Trophoblast cell (in vitro differentiated cells and primary cell): ENCODE measurements around the gene PCK2.

Source experiments
- DNase-seq, 2 donors: peaks; one replicate each; pipeline ENCODE4 v3.0.0-alpha.2; 2016
- H2AFZ ChIP-seq: 2 replicates; pipeline ENCODE4 v1.6.1; 2013; ENCODE audit warnings: low read length, moderate library complexity, mild to moderate bottlenecking; ENCODE audit not compliant: insufficient read depth, poor library complexity
- H2AK5ac ChIP-seq: 2 replicates; pipeline ENCODE4 v1.6.1; 2013; ENCODE audit warnings: mild to moderate bottlenecking, low read length
- H2BK120ac ChIP-seq: 2 replicates; pipeline ENCODE4 v1.6.1; 2013; ENCODE audit warnings: low read length, mild to moderate bottlenecking, moderate library complexity; ENCODE audit not compliant: insufficient read depth, poor library complexity
- H2BK12ac ChIP-seq: 2 replicates; pipeline ENCODE4 v1.6.1; 2013; ENCODE audit warnings: mild to moderate bottlenecking, low read length, moderate library complexity
- H2BK5ac ChIP-seq: 2 replicates; pipeline ENCODE4 v1.6.1; 2013; ENCODE audit warnings: low read length, low read depth, moderate library complexity, mild to moderate bottlenecking; ENCODE audit not compliant: poor library complexity
- H3K14ac ChIP-seq: 2 replicates; pipeline ENCODE4 v1.6.1; 2013; ENCODE audit warnings: mild to moderate bottlenecking, low read length
- H3K18ac ChIP-seq: 2 replicates; pipeline ENCODE4 v1.6.1; 2013; ENCODE audit warnings: mild to moderate bottlenecking, low read length
- H3K23ac ChIP-seq: 2 replicates; pipeline ENCODE4 v1.6.1; 2013; ENCODE audit warnings: low read length
- H3K27ac ChIP-seq: 2 replicates; pipeline ENCODE4 v1.5.1; 2013; ENCODE audit warnings: low read depth, mild to moderate bottlenecking, inconsistent platforms, low read length, moderate library complexity
- H3K27me3 ChIP-seq: 2 replicates; pipeline ENCODE4 v1.6.1; 2013; ENCODE audit warnings: inconsistent platforms, mild to moderate bottlenecking, low read length, moderate library complexity; ENCODE audit not compliant: insufficient read depth
- H3K36me3 ChIP-seq, 2 experiments: 1 replicate in 1 of 2; 2 replicates in 1 of 2; pipeline ENCODE4 v1.6.1; 2013; ENCODE audit warnings: low read length in 2 of 2, mild to moderate bottlenecking in 2 of 2, moderate library complexity in 1 of 2; ENCODE audit not compliant: insufficient read depth in 2 of 2, control insufficient read depth in 1 of 2
- H3K4ac ChIP-seq: 2 replicates; pipeline ENCODE4 v1.6.1; 2013; ENCODE audit warnings: low read depth, mild to moderate bottlenecking, low read length, moderate library complexity
- H3K4me1 ChIP-seq, 2 experiments: 1 replicate in 1 of 2; 2 replicates in 1 of 2; pipeline ENCODE4 v1.6.1; 2013; ENCODE audit warnings: low read length in 2 of 2, mild to moderate bottlenecking in 2 of 2, moderate library complexity in 1 of 2; ENCODE audit not compliant: insufficient read depth in 2 of 2, control insufficient read depth in 1 of 2
- H3K4me2 ChIP-seq: 2 replicates; pipeline ENCODE4 v1.6.1; 2013; ENCODE audit warnings: inconsistent platforms, mild to moderate bottlenecking, low read length, moderate library complexity
- H3K4me3 ChIP-seq: 2 replicates; pipeline ENCODE4 v1.5.1; 2013; ENCODE audit warnings: mild to moderate bottlenecking, low read depth, low read length, inconsistent platforms
- H3K79me1 ChIP-seq: one replicate; pipeline ENCODE4 v1.6.1; 2013; ENCODE audit warnings: low read length
- H3K79me2 ChIP-seq: 2 replicates; pipeline ENCODE4 v1.6.1; 2013; ENCODE audit warnings: low read length, mild to moderate bottlenecking; ENCODE audit not compliant: control insufficient read depth, insufficient read depth, poor library complexity
- H3K9ac ChIP-seq: 2 replicates; pipeline ENCODE4 v1.6.1; 2013; ENCODE audit warnings: mild to moderate bottlenecking, low read length
- H3K9me3 ChIP-seq: 2 replicates; pipeline ENCODE4 v1.6.1; 2013; ENCODE audit warnings: low read depth, mild to moderate bottlenecking, control low read depth, inconsistent platforms, low read length; ENCODE audit not compliant: insufficient read depth
- H4K12ac ChIP-seq: 2 replicates; pipeline ENCODE4 v1.6.1; 2013; ENCODE audit warnings: low read depth, mild to moderate bottlenecking, low read length, moderate library complexity
- H4K8ac ChIP-seq: 2 replicates; pipeline ENCODE4 v1.6.1; 2013; ENCODE audit warnings: low read depth, mild to moderate bottlenecking, low read length, moderate library complexity
- H4K91ac ChIP-seq: one replicate; pipeline ENCODE4 v1.6.1; 2013; ENCODE audit warnings: low read depth, mild to moderate bottlenecking, low read length, moderate library complexity
- WGBS: extraction: QIAGEN DNeasy Blood & Tissue Kit; methylation state at CpG from one replicate; pipeline ENCODE4 v1.1.7; 2013; ENCODE audit warnings: missing lambda C conversion rate; ENCODE audit not compliant: insufficient read length, insufficient coverage; ENCODE audit errors: extremely low coverage; 5-methylcytosine and 5-hydroxymethylcytosine counted together

The PCK2 gene

GRCh38 chr14:24139272-24139934, 45.3 kb downstream of the PCK2 start:
- no CpG with 5 or more reads among the region's 9 CpGs for WGBS

GRCh38 chr14:24141097-24141880, 47.2 kb downstream of the PCK2 start, which contains the start of gene EMC9:
Gene EMC9, minus strand, starts transcription at chr14:24141591. Its CDS starts 287 bp downstream, at chr14:24141304.
- peak; percentile 100 for DNase-seq
- Histone ChIP-seq H2AK5ac (peak within 1 kb of the TSS; percentile 67), H3K4ac (peak within 1 kb of the TSS; percentile 92), H4K91ac (peak within 1 kb of the TSS; percentile 83), H2BK5ac (peak within 1 kb of the TSS; percentile 81), H3K36me3 (peaks cover 23% of the 10 kb centered on the region in 2 experiments), H2AFZ (peak within 1 kb of the TSS; percentile 77), H3K18ac (peak within 1 kb of the TSS; percentile 95), H4K8ac (peak within 1 kb of the TSS; percentile 93), H3K14ac (peak within 1 kb of the TSS; percentile 95), H3K4me3 (peak within 1 kb of the TSS; percentile 94), H3K4me1 (peaks cover 8 to 15% of the 10 kb centered on the region in 2 experiments), H3K27ac (peak within 1 kb of the TSS; percentile 84), H3K79me2 (peaks cover 8% of the 10 kb centered on the region), H2BK12ac (no peak within 1 kb of the TSS), H3K9ac (peak within 1 kb of the TSS; percentile 88), H3K27me3 (no peaks in the 10 kb centered on the region), H2BK120ac (peak within 1 kb of the TSS; percentile 65), H3K79me1 (peaks cover 13% of the 10 kb centered on the region), H4K12ac (peak within 1 kb of the TSS; percentile 48), H3K9me3 (peaks cover 1% of the 10 kb centered on the region), H3K23ac (no peak within 1 kb of the TSS), H3K4me2 (peak within 1 kb of the TSS; percentile 90)
- no CpG with 5 or more reads among the region's 65 CpGs for WGBS

More at GRCh38 chr14:24139272-24139934, 45.3 kb downstream of the PCK2 start:
- peaks cover 6 to 10% of the 10 kb centered on the region in 2 experiments for H3K4me1 ChIP-seq
- H3K79me1 ChIP-seq: peaks cover 13% of the 10 kb centered on the region
- no peak overlapping the region for H2BK5ac ChIP-seq
- H3K14ac ChIP-seq: no peak overlapping the region
- no peak overlapping the region for H4K91ac ChIP-seq
- H2AK5ac ChIP-seq: no peak overlapping the region
- no peak overlapping the region for H3K23ac ChIP-seq
- no peak overlapping the region for H3K4me2 ChIP-seq
- no peak overlapping the region for H2BK120ac ChIP-seq
- no peak for DNase-seq
- H3K79me2 ChIP-seq: peaks cover 8% of the 10 kb centered on the region
- H2BK12ac ChIP-seq: no peak overlapping the region
- H3K27me3 ChIP-seq: no peaks in the 10 kb centered on the region
- peaks cover 23% of the 10 kb centered on the region in 2 experiments for H3K36me3 ChIP-seq
- H3K9ac ChIP-seq: no peak overlapping the region
- no peak overlapping the region for H3K4ac ChIP-seq
- H3K4me3 ChIP-seq: no peak overlapping the region
- no peak overlapping the region for H3K27ac ChIP-seq
- H3K9me3 ChIP-seq: peaks cover 1% of the 10 kb centered on the region
- H4K8ac ChIP-seq: no peak overlapping the region
- no peak overlapping the region for H4K12ac ChIP-seq
- H3K18ac ChIP-seq: no peak overlapping the region
- no peak overlapping the region for H2AFZ ChIP-seq

- no peak overlapping the region for H4K12ac ChIP-seq
- no peak overlapping the region for H2BK12ac ChIP-seq
- no peaks in the 10 kb centered on the region for H3K27me3 ChIP-seq
- H3K18ac ChIP-seq: no peak overlapping the region
- no CpG with 5 or more reads among the region's 2 CpGs for WGBS
- no peak overlapping the region for H2BK5ac ChIP-seq
- H3K23ac ChIP-seq: no peak overlapping the region
- H3K4me1 ChIP-seq: peaks cover 9 to 16% of the 10 kb centered on the region in 2 experiments
- H3K4me3 ChIP-seq: no peak overlapping the region
- no peak overlapping the region for H3K9ac ChIP-seq
- no peak overlapping the region for H3K4me2 ChIP-seq
- no peak overlapping the region for H3K4ac ChIP-seq
- H3K27ac ChIP-seq: no peak overlapping the region
- peaks cover 19% of the 10 kb centered on the region for H3K79me2 ChIP-seq
- H2BK120ac ChIP-seq: no peak overlapping the region
- DNase-seq: no peak
- no peak overlapping the region for H4K91ac ChIP-seq
- no peak overlapping the region for H3K14ac ChIP-seq
- H2AK5ac ChIP-seq: no peak overlapping the region
- H2AFZ ChIP-seq: no peak overlapping the region
- H4K8ac ChIP-seq: no peak overlapping the region
- H3K79me1 ChIP-seq: peaks cover 21% of the 10 kb centered on the region
- peaks cover 14 to 16% of the 10 kb centered on the region in 2 experiments for H3K36me3 ChIP-seq
- peaks cover 1% of the 10 kb centered on the region for H3K9me3 ChIP-seq
Observed at GRCh38 chr14:24143511-24143910, 49.4 kb downstream of the PCK2 start.

GRCh38 chr14:24144451-24144850, 50.3 kb downstream of the PCK2 start:
- no peak overlapping the region for H4K12ac ChIP-seq
- peaks cover 21% of the 10 kb centered on the region for H3K79me1 ChIP-seq
- H3K27ac ChIP-seq: no peak overlapping the region
- WGBS: no CpG with 5 or more reads among the region's 1 CpG
- H2AFZ ChIP-seq: no peak overlapping the region
- DNase-seq: no peak
- H2BK12ac ChIP-seq: no peak overlapping the region
- H3K4me2 ChIP-seq: no peak overlapping the region
- H3K9me3 ChIP-seq: peaks cover 1% of the 10 kb centered on the region
- no peaks in the 10 kb centered on the region for H3K27me3 ChIP-seq
- no peak overlapping the region for H3K9ac ChIP-seq
- H2AK5ac ChIP-seq: no peak overlapping the region
- no peak overlapping the region for H2BK5ac ChIP-seq
- no peak overlapping the region for H4K91ac ChIP-seq
- H3K4ac ChIP-seq: no peak overlapping the region
- H3K14ac ChIP-seq: no peak overlapping the region
- H3K4me3 ChIP-seq: no peak overlapping the region
- H2BK120ac ChIP-seq: no peak overlapping the region
- H3K36me3 ChIP-seq: peaks cover 10 to 13% of the 10 kb centered on the region in 2 experiments
- H3K23ac ChIP-seq: no peak overlapping the region
- H4K8ac ChIP-seq: no peak overlapping the region
- peaks cover 19% of the 10 kb centered on the region for H3K79me2 ChIP-seq
- peaks cover 10 to 16% of the 10 kb centered on the region in 2 experiments for H3K4me1 ChIP-seq
- no peak overlapping the region for H3K18ac ChIP-seq
